ENCODE measurements around the gene SRPK2.

The SRPK2 gene

DNA sequence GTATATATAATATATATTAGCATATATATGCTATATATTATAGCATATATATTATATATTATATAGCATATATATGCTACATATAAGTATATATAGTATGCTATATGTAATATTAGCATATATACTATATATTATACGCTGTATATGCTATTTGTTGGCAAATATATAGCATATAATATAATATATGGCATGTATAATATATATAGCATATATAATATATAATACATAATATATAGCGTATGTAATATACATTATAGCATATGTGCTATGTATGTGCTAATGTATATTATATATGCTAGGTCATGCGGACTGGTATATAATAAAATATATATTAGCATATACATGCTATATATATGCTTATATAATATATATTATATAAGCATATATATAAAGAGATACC lies 301.9 kb downstream of the SRPK2 start:
- no peak for DNase-seq (ENCODE audit: low spot score)
- TF ChIP-seq, protein P1, sequence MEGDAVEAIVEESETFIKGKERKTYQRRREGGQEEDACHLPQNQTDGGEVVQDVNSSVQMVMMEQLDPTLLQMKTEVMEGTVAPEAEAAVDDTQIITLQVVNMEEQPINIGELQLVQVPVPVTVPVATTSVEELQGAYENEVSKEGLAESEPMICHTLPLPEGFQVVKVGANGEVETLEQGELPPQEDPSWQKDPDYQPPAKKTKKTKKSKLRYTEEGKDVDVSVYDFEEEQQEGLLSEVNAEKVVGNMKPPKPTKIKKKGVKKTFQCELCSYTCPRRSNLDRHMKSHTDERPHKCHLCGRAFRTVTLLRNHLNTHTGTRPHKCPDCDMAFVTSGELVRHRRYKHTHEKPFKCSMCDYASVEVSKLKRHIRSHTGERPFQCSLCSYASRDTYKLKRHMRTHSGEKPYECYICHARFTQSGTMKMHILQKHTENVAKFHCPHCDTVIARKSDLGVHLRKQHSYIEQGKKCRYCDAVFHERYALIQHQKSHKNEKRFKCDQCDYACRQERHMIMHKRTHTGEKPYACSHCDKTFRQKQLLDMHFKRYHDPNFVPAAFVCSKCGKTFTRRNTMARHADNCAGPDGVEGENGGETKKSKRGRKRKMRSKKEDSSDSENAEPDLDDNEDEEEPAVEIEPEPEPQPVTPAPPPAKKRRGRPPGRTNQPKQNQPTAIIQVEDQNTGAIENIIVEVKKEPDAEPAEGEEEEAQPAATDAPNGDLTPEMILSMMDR (IDR thresholded peaks at IDR 0.05), result no peak
- Histone ChIP-seq H3K27ac (no peak overlapping the region), H3K4me3 (no peak overlapping the region)

DNA sequence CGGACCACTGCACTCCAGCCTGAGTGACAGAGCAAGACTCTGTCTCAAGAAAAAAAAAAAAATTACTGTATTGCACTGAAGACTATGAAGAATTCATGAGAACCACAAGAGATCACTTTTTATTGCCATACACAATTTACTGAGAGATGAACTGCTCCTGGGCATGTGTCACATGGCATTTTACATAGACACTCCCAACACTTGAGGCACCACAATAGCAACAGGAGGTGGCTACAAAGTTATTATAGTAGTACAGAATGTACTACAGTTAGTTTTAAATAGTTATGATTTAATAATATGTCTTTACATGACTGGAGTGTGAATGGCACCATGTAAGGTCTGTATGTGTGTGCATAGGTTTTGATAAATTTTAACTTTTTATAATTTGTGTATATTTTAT lies 304.1 kb downstream of the SRPK2 start:
- Histone ChIP-seq H3K4me3 (no peak overlapping the region), H3K27ac (no peak overlapping the region)
- no peak for DNase-seq (ENCODE audit: low spot score)
- TF ChIP-seq, protein P1 (IDR thresholded peaks at IDR 0.05), result no peak

DNA sequence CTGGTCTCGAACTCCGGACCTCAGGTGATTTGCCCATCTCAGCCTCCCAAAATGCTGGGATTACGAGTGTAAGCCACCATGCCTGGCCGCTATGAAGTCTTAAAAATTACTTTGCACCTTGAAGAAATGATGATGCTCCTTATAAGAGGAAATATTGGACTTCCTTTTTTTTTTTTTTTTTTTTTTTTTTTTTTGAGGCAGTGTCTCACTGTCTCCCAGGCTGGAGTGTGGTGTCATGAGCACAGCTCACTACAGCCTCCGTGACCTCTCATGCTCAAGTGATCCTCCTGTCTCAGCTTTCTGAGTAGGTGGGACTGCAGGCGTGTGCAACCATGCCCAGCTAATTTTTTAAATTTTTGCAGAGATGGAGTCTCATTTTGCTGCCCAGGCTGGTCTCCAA lies 309.4 kb downstream of the SRPK2 start:
- no peak overlapping the region for H3K27ac ChIP-seq
- DNase-seq (ENCODE audit: low spot score), result no peak
- TF ChIP-seq, protein P1 (IDR thresholded peaks at IDR 0.05), result no peak
- no peak overlapping the region for H3K4me3 ChIP-seq

DNA sequence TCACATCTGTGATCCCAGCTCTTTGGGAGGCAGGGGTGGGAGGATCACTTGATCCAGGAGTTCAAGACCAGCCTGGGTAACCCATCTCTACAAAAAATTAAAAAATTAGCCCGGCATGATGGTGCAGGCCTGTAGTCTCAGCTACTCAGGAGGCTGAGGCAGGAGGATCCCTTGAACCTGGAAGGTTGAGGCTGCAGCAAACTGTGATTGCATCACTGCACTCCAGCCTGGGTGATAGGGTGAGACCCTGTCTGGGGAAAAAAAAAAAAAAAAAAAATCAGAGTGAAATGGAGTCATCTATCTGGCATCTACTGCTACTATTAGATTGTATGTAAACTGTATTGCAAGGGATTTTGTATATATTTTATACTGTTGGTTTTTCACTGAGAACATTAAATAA lies 315.6 kb downstream of the SRPK2 start:
- no peak for DNase-seq (ENCODE audit: low spot score)
- TF ChIP-seq, protein P1 (IDR thresholded peaks at IDR 0.05), result no peak
- no peak overlapping the region for H3K4me3 ChIP-seq
- no peak overlapping the region for H3K27ac ChIP-seq

DNA sequence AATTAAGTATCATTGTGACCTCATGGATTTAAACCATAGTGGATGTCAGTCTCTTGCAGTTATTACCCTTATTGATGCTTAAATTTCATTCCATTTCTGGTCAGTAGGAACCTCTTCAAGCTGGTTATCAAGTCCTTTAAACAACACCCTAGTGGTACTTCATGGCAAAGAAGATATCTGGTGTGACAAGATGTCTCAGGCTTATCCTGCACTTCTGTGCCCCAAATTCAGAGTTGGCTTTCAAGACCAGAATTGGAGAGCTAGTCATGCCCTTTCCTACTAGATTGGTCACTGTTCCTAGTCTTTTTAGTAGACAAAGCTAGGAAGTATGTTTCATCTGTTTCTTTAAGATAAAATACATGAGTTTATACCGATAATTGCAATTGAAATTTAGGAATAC lies 319.8 kb downstream of the SRPK2 start:
- Histone ChIP-seq H3K4me3 (no peak overlapping the region), H3K27ac (no peak overlapping the region)
- TF ChIP-seq, protein P1 (IDR thresholded peaks at IDR 0.05), result no peak
- DNase-seq (ENCODE audit: low spot score), result no peak

DNA sequence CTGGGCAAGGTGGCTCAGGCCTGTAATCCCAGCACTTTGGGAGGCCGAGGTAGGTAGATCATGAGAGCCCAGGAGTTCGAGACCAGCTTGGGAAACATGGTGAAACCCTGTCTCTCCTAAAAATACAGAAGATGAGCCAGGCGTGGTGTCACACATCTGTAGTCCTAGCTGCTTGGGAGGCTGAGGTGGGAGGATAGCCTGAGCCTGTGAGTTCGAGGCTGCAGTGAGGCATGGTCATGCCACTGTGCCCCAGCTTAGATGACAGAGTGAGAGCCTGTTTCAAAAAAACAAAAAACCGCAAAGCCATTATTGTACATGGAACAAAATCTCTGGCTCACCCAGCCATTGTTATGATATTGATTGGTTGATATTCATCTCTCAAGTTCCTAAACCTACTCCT lies 321.0 kb downstream of the SRPK2 start:
- no peak overlapping the region for H3K4me3 ChIP-seq
- TF ChIP-seq, protein P1 (IDR thresholded peaks at IDR 0.05), result no peak
- DNase-seq (ENCODE audit: low spot score), result no peak
- H3K27ac ChIP-seq, result no peak overlapping the region

Data from coronary artery (tissue), 2 donors.